Pancreas (tissue), 10 donors: ENCODE results near the gene MAST2. TPM values are rescaled to one million over a fixed set of nuclear protein-coding genes. Genes with fewer than 3 reads are reported as not detected.

ENCODE experiments used
- ATAC-seq, 4 donors: fragments of 200-7000 bp; cut with Tn5 transposase; one replicate each; pipeline versions ENCODE4 v1.8.0 to v1.9.1; 2020; ENCODE audit warnings: mild to moderate bottlenecking in 4 of 4, moderate library complexity in 4 of 4
- DNase-seq, 6 donors: peaks; one replicate each; pipeline ENCODE4 v3.0.0-alpha.2; 2020
- FAIRE-seq: peaks from 2 replicates; lab custom pipeline; 2012; peaks lifted over from hg19 to GRCh38; lab: Jason Lieb, UNC
- H3K27ac ChIP-seq, 4 donors: fragments of 200-600 bp; sonication (generic); 1 replicate in 3 of 4; 2 replicates in 1 of 4; pipeline versions ENCODE4 v1.5.0 to v1.8.0; 2020
- H3K27me3 ChIP-seq, 4 donors: fragments of 200-600 bp; one replicate each; pipeline ENCODE4 v1.8.0; 2021
- H3K36me3 ChIP-seq, 3 donors: fragments of 200-600 bp; sonication (generic) in 1 of 3; one replicate each; pipeline versions ENCODE4 v1.5.0 to v1.8.0; 2020 to 2021
- H3K4me1 ChIP-seq, 3 donors: fragments of 200-600 bp; one replicate each; pipeline ENCODE4 v1.8.0; 2021
- H3K4me3 ChIP-seq, 4 donors: fragments of 200-600 bp; sonication (generic) in 2 of 4; one replicate each; pipeline versions ENCODE4 v1.5.0 to v1.8.0; 2020 to 2021
- H3K9me3 ChIP-seq, 4 donors: fragments of 200-600 bp; one replicate each; pipeline ENCODE4 v1.8.0; 2021
- WGBS, 2 donors: extraction: QIAGEN DNeasy Blood & Tissue Kit; methylation state at CpG; one replicate each; pipeline ENCODE4 v1.1.7; 2013; 5-methylcytosine and 5-hydroxymethylcytosine counted together
- intact Hi-C, 3 donors: fragments of 100-400 bp; cut with DNase I; formaldehyde crosslinking; loops; one replicate each; pipeline versions ENCODE4 v1.11.1 to v1.14.2; 2022
- polyA plus RNA-seq, 2 donors: library from polyadenylated mRNA; stranded (reverse); fragments of 200-250 nt; gene quantifications; one replicate each; pipeline ENCODE4 v1.2.3, GENCODE V29; 2013
- total RNA-seq, 6 donors: library from RNA; stranded (reverse); fragmentation: NEBNext Ultra II Directional in 4 of 6; extraction: Animal tissue kit (Norgen Biotek cat#: 25700) in 4 of 6; gene quantifications; one replicate each; pipeline versions ENCODE4 v1.2.1 to v1.2.4, GENCODE V29; 2021 to 2023
- TF ChIP-seq, protein P1 (sequence below), 4 donors: fragments of 200-600 bp; sonication (generic) in 3 of 4; IDR thresholded peaks; one replicate each; pipeline versions ENCODE4 v1.5.0 to v1.8.0; 2021; ENCODE audit warnings: antibody characterized with exemption in 4 of 4
- donor health status: healthy with polysubstance abuse.
- donor health status: DM: no; HTN: no; CAD: no; lungs with moderate emphysema.
- donor health status: DM: no; HTN: no; CAD: no.
- donor health status: control.
- donor health status: control.
- donor health status: Bipolar disorder and iron deficiency.
- donor health status: DM: yes; HTN: yes; CAD: no.
- donor health status: DM: no; HTN: no; CAD: no.
- donor health status: DM: no; HTN: no; CAD: no.
- donor health status: DM: yes; HTN: yes; CAD: no.

Gene MAST2
- total and polyA plus RNA-seq, 8 donors: 5.1 to 14.5 (median 7.7) TPM

DNA sequence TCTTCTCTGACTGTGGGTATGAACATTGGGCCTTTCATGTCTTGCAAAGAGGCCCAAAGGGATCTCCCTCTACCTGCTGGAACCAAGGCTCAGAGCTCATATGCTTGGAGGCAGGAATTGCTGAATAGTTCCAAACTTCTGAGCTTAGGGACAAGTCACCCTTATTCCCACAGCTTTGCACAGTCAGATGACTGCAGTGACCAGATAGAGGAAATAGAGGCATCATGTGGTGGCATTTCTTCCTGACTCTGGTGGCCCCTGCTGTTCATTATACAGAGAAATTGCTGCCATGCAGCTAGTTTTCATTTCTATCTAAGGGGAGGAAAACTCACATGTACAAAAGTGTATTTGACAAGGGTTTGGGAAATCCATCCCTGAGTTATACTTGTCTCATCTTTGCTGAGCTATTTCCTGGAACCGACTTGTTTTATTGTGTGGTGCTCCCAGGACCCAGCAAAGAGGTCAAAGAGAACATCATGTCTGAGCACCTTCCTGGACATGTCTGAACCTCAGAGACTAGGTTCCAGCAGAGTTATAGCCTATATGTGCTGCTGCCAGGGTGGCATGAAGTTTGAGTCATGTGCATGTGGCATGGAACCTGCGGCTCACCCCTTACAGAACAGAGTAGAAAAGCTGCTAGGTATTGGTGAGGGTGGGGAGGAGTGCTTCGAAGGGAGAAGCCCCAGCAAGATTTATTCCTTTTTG is 197.8 kb downstream of the MAST2 start:
- Histone ChIP-seq H3K4me1 (no peaks in the 10 kb centered on the region), H3K27ac (no peak overlapping the region), H3K4me3 (no peak overlapping the region), H3K36me3 (no peaks in the 10 kb centered on the region), H3K9me3 (no peaks in the 10 kb centered on the region), H3K27me3 (no peaks in the 10 kb centered on the region)
- ATAC-seq (peak in 1 of 4 donors; percentile 23), DNase-seq (no peak), FAIRE-seq (no peak)
- intact Hi-C loops: no loop called here
- 85 to 92% methylated on average over 3 of the region's 3 CpGs for WGBS, 2 donors
- TF ChIP-seq, protein P1, sequence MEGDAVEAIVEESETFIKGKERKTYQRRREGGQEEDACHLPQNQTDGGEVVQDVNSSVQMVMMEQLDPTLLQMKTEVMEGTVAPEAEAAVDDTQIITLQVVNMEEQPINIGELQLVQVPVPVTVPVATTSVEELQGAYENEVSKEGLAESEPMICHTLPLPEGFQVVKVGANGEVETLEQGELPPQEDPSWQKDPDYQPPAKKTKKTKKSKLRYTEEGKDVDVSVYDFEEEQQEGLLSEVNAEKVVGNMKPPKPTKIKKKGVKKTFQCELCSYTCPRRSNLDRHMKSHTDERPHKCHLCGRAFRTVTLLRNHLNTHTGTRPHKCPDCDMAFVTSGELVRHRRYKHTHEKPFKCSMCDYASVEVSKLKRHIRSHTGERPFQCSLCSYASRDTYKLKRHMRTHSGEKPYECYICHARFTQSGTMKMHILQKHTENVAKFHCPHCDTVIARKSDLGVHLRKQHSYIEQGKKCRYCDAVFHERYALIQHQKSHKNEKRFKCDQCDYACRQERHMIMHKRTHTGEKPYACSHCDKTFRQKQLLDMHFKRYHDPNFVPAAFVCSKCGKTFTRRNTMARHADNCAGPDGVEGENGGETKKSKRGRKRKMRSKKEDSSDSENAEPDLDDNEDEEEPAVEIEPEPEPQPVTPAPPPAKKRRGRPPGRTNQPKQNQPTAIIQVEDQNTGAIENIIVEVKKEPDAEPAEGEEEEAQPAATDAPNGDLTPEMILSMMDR (IDR thresholded peaks at IDR 0.05): no peak

DNA sequence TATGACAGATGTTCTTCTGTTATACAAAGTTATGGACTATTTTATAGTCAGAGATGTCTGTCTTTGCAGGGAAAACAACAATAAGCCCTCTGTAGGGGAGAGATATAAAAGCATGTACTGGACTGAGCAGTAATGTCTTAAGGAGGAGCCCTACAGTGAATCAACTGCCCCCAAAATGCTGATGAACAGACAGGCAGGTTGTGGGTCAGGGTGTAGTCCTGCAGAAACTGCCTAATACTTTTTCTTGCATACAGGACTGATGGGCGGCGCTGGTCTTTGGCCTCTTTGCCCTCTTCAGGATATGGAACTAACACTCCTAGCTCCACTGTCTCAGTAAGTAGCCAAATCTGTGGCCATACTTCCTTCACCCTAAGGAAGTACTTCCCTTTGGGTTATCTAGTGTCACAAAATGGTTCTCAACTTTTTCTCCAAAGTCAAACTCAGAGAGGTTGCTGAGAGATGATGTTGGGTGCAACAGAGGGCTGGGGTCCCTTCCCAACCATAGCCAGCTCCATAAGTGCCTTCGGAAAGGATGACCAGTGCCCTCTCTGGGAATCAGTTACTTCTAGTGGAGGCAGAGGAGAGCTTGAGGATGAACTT is 199.2 kb downstream of the MAST2 start:
- FAIRE-seq (no peak), DNase-seq (no peak), ATAC-seq (no peak)
- Histone ChIP-seq H3K27ac (no peak overlapping the region), H3K9me3 (no peaks in the 10 kb centered on the region), H3K27me3 (no peaks in the 10 kb centered on the region), H3K36me3 (peaks cover 0 to under 1% (median 0%) of the 10 kb centered on the region in 3 donors), H3K4me1 (no peaks in the 10 kb centered on the region), H3K4me3 (no peak overlapping the region)
- intact Hi-C loops: no loop called here
- TF ChIP-seq, protein P1 (IDR thresholded peaks at IDR 0.05): no peak
- whole genome bisulfite sequencing, 2 donors: 98% methylated on average over 3 of the region's 3 CpGs

DNA sequence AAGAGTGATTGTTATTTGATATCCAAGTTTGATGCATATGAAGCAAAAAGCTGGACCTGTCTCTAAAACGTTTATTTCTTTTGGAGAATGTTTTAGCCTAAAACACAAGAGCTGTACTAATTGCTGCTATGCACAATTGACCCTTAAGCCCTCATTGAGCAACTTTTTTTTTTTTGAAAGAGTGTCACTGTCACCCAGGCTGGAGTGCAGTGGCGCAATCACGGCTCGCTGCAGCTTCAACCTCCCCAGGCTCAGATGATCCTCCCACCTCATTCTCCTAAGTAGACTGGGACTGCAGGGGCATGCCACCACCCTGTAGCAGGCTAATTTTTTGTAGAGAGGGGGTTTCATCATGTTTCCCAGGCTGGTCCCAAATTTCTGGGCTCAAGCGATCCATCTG is 199.9 kb downstream of the MAST2 start:
- TF ChIP-seq, protein P1 (IDR thresholded peaks at IDR 0.05): no peak
- Histone ChIP-seq H3K4me3 (no peak overlapping the region), H3K9me3 (no peaks in the 10 kb centered on the region), H3K36me3 (peaks cover 0 to 7% (median 0%) of the 10 kb centered on the region in 3 donors), H3K27ac (no peak overlapping the region), H3K27me3 (no peaks in the 10 kb centered on the region), H3K4me1 (no peaks in the 10 kb centered on the region)
- DNase-seq: no peak
- WGBS, 2 donors: 80 to 87% methylated on average over 5 of the region's 5 CpGs
- intact Hi-C loops: no loop called here
- no peak for FAIRE-seq
- ATAC-seq: no peak

DNA sequence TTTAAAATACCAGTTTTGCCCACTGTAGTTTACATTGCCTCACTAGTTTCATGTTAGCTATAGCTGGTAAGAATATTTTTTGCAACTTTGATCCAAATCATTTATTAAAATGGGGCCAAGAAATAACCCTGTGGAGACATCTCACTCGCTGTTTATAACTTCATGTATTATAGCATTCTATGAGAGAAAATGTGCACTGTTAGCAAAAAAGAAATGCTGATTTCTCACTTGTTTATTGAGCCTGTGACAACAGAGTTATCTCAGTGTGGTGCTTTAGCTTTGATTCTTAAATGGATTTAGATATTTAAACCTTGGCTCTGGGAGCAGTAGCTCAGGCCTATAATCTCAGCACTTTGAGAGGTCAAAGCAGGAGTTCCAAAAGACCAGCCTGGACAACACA is 201.1 kb downstream of the MAST2 start:
- Histone ChIP-seq H3K9me3 (no peaks in the 10 kb centered on the region), H3K4me1 (no peaks in the 10 kb centered on the region), H3K27ac (no peak overlapping the region), H3K36me3 (peaks cover 0 to 14% (median 0%) of the 10 kb centered on the region in 3 donors), H3K4me3 (no peak overlapping the region), H3K27me3 (no peaks in the 10 kb centered on the region)
- ATAC-seq (no peak), FAIRE-seq (no peak), DNase-seq (no peak)
- intact Hi-C loops: no loop called here
- TF ChIP-seq, protein P1 (IDR thresholded peaks at IDR 0.05): no peak
- 96 to 100% methylated on average over 1 of the region's 1 CpG for WGBS, 2 donors

DNA sequence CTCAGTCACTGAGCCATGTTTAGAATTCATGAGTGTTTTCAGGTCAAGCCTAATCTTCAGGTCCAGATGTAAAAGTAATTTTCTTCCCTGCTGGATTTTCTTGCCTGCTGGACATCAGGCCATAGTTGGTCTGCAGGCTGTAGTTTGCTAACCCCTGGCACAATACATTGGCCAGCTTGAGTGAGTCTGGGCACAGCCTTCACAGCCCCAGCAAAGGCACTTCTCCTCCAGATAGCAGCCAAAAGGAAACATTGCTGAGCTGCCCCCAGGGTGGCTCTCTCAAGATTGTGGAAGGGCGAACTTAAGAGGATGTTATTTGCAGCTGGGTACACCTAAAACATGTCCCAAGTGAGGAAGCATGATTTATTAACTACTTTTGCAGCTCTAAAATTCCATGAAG is 202.2 kb downstream of the MAST2 start:
- DNase-seq (no peak), FAIRE-seq (no peak), ATAC-seq (no peak)
- TF ChIP-seq, protein P1 (IDR thresholded peaks at IDR 0.05): no peak
- Histone ChIP-seq H3K36me3 (peaks cover 0 to 14% (median 0%) of the 10 kb centered on the region in 3 donors), H3K27ac (no peak overlapping the region), H3K27me3 (no peaks in the 10 kb centered on the region), H3K9me3 (no peaks in the 10 kb centered on the region), H3K4me1 (no peaks in the 10 kb centered on the region), H3K4me3 (no peak overlapping the region)
- intact Hi-C loops: no loop called here
- WGBS, 2 donors: 97 to 100% methylated on average over 1 of the region's 1 CpG
